Activated CD4-positive, alpha-beta T cell treated with anti-CD3 and anti-CD28 coated beads for 24 hours (primary cell): ENCODE measurements around the gene H2BK1.

ENCODE experiments used
- DNase-seq, 2 donors: peaks; one replicate each; pipeline ENCODE4 v3.0.0-alpha.2; 2020; ENCODE audit warnings: low read depth in 2 of 2

Gene H2BK1

GRCh38 chr7:151202836-151203235 lies 7.5 kb downstream of the H2BK1 start:
- DNase-seq: no peak

GRCh38 chr7:151201751-151202150 lies 8.5 kb downstream of the H2BK1 start:
- no peak for DNase-seq

- no peak for DNase-seq
These were observed 8.9 kb downstream of the H2BK1 start for GRCh38 chr7:151201344-151201743.

DNA sequence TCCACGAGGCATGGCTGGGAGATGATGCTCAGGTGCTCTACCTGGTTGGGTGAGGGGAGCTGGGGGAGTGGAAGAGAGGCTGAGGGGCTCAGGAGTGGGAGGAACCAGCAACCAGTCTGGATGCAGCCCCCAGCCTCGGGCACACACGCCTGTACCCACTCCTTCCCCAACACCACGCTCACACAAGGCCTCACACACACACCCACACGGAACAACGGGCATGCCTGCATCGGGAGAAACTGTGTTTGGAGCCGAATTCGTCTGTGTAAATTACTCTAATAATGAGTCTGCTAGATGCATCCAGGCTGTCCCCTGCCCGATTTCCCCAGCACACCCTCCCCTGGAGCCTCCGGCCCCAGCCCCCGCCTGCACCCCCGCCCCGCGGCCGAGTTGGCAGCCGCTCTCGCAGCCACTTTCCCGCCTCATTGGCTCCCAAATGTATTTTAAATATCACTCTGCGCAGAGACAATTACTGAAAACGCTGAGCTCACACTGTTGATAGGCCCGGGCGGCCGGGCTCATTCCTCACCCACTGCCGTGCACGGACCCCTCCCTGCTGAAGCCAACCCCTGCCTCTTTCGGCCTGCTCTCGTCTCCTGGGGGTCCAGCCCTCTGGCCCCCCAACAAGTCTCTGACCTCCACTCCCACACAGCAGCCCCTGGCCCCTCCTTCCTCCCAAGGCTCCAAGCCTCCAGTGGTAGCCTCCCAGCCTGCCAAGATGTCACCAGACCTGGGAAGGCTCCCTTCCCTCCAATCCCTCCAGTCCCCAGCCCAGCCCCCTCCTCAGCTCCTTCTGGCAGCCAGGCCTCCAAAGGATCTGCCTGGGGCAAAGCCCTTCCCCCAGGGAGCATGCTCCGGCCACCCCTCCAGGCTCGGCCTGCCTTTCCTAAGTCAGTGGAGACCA lies 11.1 kb downstream of the H2BK1 start:
- no peak for DNase-seq

- DNase-seq: no peak
These were observed 12.4 kb downstream of the H2BK1 start for GRCh38 chr7:151197932-151198331.

DNA sequence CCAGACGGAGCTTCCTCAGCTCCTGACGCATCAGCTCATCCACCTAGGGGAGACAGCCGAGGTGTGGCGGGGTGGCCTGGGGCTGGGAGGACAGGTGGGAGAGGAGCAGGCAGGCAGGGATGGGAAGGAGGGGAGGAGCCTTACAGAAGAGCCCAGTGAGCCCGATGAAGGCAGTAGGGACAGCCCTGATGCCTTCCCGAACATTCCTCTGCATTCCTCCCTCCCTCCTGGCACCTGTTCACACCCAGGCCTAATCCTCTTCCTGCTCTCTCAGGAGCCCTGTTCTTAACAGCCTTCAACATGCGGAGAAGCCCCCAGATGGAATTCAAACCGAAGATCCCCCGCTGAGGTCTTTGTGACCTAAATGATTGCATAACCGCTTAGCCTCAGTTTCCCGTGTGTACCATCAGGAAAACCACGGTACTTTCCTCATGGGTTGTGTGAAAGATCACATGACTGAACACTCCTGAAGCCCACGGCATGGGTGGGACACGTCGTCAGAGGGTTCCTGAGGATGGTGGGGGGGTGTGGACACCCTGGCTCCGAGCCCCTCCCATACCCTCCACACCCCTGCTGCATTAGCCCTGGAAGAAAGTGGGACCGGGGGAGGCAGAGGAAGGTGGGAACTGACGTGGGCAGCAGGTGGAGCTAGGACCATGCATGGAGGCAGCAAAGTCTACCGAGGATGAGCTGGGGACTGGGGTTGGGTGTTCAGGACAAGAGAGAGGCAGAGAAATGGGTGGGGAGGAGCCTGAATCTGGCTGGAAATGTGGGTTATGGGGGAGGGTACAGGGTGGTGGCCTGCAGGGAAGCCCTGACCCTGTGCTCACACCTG lies 14.5 kb downstream of the H2BK1 start:
- DNase-seq: no peak

GRCh38 chr7:151194188-151194587 lies 16.1 kb downstream of the H2BK1 start:
- DNase-seq: no peak

DNA sequence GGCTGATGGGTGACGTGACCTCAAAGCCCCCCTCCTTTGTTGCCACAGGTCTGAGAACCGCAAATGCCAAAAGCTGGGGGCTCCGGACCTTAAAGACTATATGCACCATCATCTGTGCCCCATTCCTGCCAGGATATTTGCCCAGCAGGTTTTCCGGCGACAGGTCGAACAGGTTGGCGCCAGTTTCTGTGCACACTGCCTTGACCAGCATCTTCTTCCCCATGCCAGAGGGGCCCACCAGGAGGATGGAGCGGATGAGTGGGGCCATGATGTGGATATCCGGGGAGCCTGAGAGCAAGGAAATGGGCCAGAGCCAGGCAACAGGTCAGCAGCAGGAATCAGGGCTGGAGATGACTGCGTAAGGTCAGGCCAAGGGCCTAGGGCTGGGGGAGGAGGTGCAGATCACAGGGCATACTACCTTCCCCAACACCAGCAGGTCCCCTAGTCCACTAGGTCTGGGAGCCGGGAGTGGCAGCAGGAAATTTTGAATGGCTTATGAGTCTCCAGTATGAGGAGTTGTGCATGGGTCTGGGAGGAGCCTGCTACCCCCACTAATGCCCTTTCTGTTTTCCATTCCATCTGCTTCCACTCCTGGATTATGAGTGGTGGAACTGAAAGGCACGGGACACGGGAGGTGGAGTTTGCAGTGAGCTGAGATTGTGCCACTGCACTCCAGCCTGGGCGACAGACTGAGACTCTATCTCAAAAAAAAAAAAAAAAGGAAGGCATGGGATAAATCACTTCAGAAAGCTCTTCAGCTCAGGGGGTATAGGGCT lies 16.9 kb downstream of the H2BK1 start:
- DNase-seq: no peak

- no peak for DNase-seq
These were observed 18.2 kb downstream of the H2BK1 start for GRCh38 chr7:151192002-151192539.

DNA sequence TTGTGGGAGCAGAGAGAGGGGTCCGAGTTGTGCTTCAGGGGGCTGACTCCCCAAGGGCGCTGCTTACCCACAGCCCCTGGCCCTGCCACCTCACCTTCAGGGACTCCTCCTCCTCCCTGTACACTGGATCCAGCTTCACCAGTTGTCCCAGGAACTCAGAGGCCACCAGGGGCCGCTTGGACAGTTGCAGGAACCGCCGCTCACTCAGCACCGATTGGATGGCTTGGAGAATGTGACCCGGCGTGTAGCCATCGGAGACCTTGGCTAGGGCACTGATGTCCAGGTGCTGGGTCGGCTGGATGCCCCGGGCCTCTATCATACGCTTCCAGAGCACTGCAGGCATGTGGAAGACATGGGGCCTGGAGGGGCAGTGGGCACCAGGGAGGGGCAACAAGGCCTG lies 18.7 kb downstream of the H2BK1 start:
- no peak for DNase-seq

DNA sequence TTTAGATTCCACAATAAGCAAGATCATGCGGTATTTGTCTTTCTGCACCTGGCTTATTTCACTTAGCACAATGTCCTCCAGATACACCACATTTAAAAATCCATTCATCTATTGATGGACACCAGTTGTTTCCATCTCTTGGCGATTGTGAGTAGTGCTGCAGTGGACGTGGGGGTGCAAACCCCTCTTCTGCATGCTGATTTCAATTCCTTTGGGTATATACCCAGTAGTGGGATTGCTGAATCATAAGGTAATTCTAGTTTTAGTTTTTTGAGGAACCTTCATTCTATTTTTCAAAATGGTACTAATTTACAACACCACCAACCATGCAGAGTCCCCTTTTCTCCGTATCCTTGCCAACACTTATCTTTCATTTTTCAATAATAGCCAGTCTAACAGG lies 21.2 kb downstream of the H2BK1 start:
- no peak for DNase-seq

- no peak for DNase-seq
These were observed 22.1 kb downstream of the H2BK1 start for GRCh38 chr7:151188252-151188542.

DNA sequence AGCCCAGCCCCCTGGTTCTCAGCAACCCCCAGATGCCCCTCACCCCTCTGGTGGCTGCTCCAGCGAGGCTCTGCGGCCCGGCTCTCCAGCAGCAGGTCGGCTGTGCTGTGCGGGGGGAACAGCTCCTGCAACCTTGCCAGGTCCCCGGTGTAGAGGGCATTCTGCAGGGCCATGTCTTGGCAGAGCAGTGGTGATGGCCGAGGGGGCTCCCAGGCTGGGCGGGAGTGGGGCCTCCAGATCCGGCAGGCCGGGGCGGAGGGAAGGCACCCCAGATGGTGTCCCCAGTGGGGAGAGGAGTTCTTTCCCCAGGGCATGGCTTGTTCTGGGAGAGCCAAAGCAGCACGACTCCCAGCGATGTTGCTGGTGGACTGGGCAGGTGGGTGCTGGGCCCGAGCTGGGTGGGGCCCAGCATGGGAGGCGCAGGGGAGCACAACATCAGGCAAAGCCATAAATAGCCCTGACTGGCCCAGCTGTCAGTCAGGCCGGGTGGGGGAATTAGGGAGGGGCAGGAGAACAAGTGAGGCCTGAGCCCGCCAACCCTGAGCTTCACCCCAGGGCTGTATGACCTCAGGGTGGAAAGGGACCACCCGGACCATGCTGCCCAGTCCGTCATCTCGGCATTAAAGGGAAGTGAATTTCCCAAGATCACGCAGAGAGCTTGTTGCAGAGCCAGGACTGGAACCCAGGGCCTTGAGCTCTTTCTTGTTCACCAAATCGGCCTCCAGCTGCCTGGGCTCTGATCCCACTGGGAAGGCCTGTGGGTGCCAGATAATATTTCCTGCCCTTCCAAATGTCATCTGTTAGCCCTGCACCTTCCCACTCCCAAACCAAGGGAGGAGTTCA lies 22.7 kb downstream of the H2BK1 start:
- no peak for DNase-seq

DNA sequence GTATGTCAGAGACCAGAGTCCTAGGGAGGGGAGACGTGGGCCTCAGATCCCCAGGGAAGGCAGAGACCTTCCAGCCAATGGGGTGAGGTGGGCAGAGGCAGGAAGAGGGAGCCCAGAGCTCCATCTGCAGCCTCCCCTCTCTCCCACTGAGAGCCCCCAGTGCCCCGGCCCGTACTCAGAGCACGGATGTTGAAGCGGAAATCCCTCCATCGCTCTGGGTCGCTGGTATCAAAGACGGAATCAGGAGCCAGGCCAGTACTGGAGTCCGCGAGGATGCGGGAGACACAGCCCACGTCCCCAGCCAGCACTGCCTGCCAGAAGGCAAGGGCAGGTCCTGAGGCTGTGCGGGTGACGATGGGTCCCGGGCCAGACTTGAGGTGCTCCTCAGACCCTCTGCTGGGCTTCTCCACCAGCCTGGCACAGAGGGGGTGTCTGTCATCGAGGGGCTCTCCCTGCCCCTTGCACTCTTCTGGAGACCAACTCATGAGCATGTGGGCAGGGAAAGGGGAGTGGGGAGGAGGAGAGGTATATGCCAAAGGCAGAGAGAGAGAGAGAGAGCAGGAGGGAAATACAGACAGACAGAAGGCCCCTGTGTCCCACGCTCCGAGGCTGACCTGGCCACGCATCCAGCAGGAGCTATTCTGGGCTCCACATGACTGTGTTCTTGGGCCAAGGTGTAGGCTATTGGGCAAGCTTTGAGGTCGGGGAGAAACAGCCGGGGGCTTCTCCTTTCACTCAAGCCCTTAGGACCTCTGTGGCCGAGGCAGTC lies 23.5 kb downstream of the H2BK1 start, which contains the start of gene ASB10:
Gene ASB10 (minus strand): TSS at position 611 of the 769 bp plus-strand sequence. CDS start 120 bp downstream, at position 491.
- no peak for DNase-seq

DNA sequence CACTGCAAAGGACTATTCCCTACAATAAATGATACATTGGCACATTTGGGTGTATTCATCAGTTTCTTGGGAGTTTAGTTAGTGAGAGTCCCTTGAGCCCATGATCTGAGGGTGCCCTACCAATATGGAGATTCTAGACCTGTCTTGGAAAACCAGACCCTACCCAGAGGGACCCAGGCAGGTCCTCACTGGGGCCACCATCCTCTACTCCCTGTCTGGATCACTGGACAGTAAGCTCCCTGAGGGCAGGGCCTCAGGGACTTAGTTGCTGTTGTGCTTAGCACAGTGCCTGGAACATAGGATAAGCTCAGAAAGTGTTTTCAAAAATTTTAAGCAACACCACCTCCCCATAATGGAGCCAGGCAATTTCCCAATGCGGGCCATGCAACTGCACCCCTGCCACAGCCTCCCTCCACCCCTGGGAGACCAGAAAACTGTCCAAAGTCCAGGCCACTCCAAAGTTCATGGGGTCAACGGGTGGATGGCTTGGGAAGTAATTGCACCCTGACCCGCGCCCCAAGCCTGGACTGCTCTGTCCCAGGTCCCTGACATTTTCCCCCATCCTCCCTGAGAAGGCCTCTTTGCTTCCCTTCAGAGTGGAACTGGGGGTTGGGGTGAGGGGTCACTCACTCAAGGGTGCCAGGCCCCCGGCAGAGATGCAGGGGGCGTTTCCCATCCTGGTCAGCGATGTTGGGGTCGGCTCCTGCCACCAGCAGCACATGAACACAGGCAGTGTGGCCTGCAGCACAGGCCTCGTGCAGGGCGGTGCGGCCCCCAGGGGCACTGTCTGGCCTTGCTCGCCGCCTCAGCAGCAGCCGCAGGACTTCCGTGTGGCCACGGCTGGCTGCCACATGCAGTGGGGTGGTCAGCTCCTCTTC lies 24.3 kb downstream of the H2BK1 start:
- DNase-seq: no peak

DNA sequence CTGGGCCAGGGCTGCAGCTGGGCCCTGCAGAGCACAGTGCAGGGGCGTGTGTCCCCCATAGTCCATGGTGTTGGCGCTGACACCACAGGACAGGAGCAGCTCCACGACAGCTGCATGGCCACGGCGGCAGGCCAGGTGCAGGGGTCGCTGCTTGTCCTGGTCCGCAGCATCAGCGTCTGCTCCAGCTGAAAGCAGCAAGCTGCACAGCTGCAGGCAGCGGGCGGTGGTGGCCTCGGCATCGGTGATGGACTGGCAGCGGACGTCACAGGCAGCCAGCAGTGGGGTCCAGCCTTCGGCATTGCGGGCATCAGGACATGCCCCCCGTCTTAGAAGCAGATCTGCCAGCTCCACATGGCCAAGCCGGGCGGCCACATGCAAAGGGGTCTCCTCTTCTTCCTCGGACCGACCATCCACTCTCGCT lies 29.3 kb downstream of the H2BK1 start:
- DNase-seq: no peak

GRCh38 chr7:151179946-151180345 lies 30.3 kb downstream of the H2BK1 start:
- no peak for DNase-seq

DNA sequence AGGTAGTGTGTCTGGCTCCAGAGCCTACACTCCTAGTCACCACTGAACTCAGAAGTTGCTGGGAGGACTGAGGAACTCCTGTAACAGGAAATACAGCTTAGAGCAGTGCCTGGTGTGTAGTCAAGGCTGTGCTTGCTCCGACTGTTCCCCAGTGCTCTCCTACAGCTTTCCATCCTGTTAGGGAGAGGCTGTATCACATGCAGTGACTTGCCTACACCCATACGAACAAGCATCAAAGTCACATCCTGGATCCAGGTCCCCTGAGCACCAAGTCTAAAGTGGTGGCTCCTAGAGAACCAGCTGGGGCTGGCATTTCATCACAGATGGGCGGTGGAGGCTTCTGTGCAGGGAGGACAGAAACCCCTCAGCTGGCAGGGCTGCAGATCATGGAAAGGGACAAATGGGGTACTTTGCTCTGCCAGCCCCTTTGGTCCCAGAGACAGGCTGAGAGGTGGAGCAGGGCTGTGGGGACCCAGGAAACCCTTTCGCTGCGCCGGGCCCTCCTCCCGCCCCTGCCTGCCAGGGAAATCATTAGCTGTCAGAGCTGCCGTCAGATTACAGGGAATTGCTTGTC lies 30.9 kb downstream of the H2BK1 start:
- DNase-seq: no peak

GRCh38 chr7:151178831-151179230 lies 31.5 kb downstream of the H2BK1 start:
- no peak for DNase-seq
